Embryonic facial prominence (tissue), 1 donor: ENCODE measurements around the gene PSAT1.
"Not testable (repeated sequence)": the region's sequence is repeated elsewhere in the genome, so short reads cannot be mapped to it uniquely, and the experiment has no call there.

Experiments
- DNase-seq: peaks from one replicate; pipeline ENCODE4 v3.0.0-alpha.2; 2016; ENCODE audit errors: extremely low spot score

Gene PSAT1

GRCh38 chr9:78296893-78297671 lies at the start of gene PSAT1:
Gene PSAT1, plus strand, starts transcription at chr9:78297125. Its CDS starts 86 bp downstream, at chr9:78297211.
- DNase-seq, result peak; percentile 93

GRCh38 chr9:78248635-78249034 lies 48.3 kb upstream of the PSAT1 start:
- DNase-seq, result no peak

- no peak for DNase-seq
Observed at GRCh38 chr9:78249542-78249941, 47.4 kb upstream of the PSAT1 start.

- no peak for DNase-seq
Observed at GRCh38 chr9:78252616-78253015, 44.3 kb upstream of the PSAT1 start.

- DNase-seq, result no peak
Observed at GRCh38 chr9:78253285-78253684, 43.6 kb upstream of the PSAT1 start.

GRCh38 chr9:78261403-78262001 lies 35.4 kb upstream of the PSAT1 start:
- no peak for DNase-seq

- DNase-seq, result no peak
Observed at GRCh38 chr9:78262655-78263054, 34.3 kb upstream of the PSAT1 start.

GRCh38 chr9:78267889-78268288 lies 29.0 kb upstream of the PSAT1 start:
- DNase-seq, result no peak

- DNase-seq, result no peak
Observed at GRCh38 chr9:78269784-78270183, 27.1 kb upstream of the PSAT1 start.

GRCh38 chr9:78272307-78272706 lies 24.6 kb upstream of the PSAT1 start:
- no peak for DNase-seq

- DNase-seq, result no peak
Observed at GRCh38 chr9:78273761-78274160, 23.2 kb upstream of the PSAT1 start.

- DNase-seq, result no peak
Observed at GRCh38 chr9:78278177-78278777, 18.6 kb upstream of the PSAT1 start.

GRCh38 chr9:78278801-78279200 lies 18.1 kb upstream of the PSAT1 start:
- DNase-seq, result no peak

- DNase-seq, result no peak
Observed at GRCh38 chr9:78280982-78281668, 15.8 kb upstream of the PSAT1 start.

- DNase-seq, result not testable (repeated sequence)
Observed at GRCh38 chr9:78284181-78284580, 12.7 kb upstream of the PSAT1 start.

- DNase-seq, result no peak
Observed at GRCh38 chr9:78286125-78286524, 10.8 kb upstream of the PSAT1 start.

GRCh38 chr9:78286946-78287388 lies 10.0 kb upstream of the PSAT1 start:
- no peak for DNase-seq

GRCh38 chr9:78288214-78288892 lies 8.6 kb upstream of the PSAT1 start:
- no peak for DNase-seq

- no peak for DNase-seq
Observed at GRCh38 chr9:78289474-78289873, 7.5 kb upstream of the PSAT1 start.

GRCh38 chr9:78291240-78291925 lies 5.5 kb upstream of the PSAT1 start:
- DNase-seq, result no peak

GRCh38 chr9:78292026-78292425 lies 4.9 kb upstream of the PSAT1 start:
- DNase-seq, result no peak
